Stimulated activated CD4-positive, alpha-beta T cell treated with anti-CD3 and anti-CD28 coated beads, Interleukin-2, amount 100 ng/mL, for 48 hours (primary cell): ENCODE results near the gene SMIM41.
A peak's percentile ranks its signal among the peaks of the same experiment; 100 is the strongest.
"Not testable (repeated sequence)": the region's sequence is repeated elsewhere in the genome, so short reads cannot be mapped to it uniquely, and the experiment has no call there.

Experiments used
- DNase-seq, 2 donors: peaks; one replicate each; pipeline ENCODE4 v3.0.0-alpha.2; 2020

Gene SMIM41

GRCh38 chr12:52086366-52086765, 6.9 kb downstream of the SMIM41 start:
- no peak for DNase-seq

GRCh38 chr12:52086944-52087835, 7.7 kb downstream of the SMIM41 start:
- no peak for DNase-seq

DNA sequence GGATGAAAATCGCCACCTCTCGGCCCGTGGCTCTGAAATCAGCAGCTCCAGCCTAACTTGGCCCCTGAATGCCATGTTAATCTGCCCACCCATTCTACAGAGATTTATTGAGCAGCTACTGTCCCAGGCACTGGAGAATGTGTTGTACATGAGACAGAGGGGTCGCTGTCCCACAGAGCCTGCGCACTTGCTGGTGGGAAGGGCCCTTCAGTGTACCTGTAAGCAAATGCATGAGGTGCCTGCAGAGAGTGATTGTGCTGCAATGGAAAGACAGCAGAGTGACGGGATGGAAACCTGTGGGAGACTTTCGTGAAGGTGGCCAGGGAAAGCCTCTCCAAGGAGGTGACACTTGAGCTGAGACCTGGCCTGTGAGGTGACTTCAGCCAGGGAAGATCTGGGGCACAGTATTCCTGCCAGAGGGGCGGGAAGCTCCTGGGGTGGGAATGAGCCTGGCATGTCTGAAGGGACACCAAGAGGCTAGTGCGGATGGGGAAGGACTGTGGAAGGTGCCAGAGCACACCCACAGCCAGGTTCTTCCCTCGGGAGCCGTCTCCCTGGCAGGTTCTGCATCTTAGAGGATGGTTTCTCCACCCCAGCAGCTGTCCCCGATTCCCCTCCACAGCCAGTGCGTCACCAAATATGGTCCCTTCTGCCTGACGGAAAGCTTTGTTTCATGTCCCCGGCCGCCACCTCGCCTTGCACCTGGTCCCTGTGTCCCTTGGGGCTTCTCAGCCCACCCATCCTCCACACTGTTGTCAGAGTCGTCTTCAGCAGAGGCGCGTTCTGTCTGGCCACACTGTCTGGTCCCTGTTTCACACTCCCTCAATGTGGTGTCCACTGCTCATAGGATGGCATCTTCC, 8.7 kb downstream of the SMIM41 start:
- DNase-seq: no peak

DNA sequence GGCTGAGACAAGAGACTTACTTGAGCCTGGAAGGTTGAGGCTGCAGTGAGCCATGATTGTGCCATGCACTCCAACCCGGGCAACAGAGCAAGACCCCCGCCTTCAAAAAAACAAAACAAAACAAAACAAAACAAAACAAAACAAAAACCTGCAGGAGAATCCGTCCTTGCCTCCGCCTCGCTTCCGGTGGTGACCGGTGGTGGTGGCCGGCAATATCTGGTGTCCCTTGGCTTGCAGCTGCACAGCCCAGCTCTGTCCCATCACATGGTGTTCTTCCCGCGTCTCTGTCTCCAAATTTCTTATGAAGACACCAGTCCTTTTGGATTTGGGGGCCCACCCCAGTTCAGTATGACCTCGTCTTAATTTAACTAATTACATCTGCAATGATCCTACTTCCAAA, 10.0 kb downstream of the SMIM41 start:
- DNase-seq: no peak

GRCh38 chr12:52090291-52090690, 10.8 kb downstream of the SMIM41 start:
- DNase-seq: no peak

DNA sequence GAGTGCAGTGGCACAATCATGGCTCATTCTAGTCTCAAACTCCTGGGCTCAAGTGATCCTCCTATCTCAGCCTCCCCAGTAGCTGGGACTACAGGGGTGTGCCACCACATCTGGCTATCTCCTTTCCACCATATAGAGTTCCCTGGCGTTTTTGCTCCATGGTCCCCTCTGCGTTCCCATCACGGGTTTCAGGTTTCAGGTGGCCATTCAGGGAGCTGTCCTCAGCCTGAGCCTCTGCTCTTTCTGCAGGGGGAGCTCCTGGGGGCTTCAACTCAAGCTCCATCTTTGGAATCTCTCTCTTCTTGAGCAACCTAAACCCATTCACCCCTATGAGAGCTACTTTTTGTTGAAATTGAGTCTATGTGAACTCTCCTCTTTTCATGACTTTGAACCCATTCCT, 11.6 kb downstream of the SMIM41 start:
- DNase-seq: no peak

- no peak for DNase-seq
Observed at GRCh38 chr12:52091869-52092268, 12.4 kb downstream of the SMIM41 start.

GRCh38 chr12:52093346-52093745, 13.8 kb downstream of the SMIM41 start:
- no peak for DNase-seq

- DNase-seq: no peak
Observed at GRCh38 chr12:52096332-52097044, 17.0 kb downstream of the SMIM41 start.

DNA sequence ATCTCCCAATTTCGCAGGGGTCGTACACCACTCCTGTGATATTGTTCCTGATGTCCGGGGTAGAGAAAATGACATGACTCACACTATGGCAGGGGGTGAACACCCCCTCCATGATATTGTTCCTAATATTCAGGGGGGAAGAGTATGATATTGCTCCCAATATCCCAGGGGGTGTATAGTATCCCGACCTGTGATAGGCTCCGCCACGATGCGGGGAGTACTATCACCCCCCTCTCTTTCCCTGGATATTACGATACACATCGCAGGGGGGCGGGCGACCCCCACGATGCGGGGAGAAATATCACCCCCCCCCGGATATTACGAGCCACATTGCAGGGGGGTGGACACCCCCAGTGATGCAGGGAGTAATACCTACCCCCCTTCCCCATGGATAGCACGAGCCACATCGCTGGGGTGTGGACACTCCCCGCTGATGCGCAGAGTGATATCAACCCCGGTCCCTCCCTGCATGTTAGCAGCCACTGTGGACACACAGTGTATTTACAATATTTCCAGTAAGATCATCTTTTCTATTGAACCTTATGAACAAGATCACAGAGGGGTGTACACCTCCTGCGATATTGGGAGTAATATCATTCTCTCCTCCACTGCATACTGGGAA, 17.7 kb downstream of the SMIM41 start:
- no peak for DNase-seq

DNA sequence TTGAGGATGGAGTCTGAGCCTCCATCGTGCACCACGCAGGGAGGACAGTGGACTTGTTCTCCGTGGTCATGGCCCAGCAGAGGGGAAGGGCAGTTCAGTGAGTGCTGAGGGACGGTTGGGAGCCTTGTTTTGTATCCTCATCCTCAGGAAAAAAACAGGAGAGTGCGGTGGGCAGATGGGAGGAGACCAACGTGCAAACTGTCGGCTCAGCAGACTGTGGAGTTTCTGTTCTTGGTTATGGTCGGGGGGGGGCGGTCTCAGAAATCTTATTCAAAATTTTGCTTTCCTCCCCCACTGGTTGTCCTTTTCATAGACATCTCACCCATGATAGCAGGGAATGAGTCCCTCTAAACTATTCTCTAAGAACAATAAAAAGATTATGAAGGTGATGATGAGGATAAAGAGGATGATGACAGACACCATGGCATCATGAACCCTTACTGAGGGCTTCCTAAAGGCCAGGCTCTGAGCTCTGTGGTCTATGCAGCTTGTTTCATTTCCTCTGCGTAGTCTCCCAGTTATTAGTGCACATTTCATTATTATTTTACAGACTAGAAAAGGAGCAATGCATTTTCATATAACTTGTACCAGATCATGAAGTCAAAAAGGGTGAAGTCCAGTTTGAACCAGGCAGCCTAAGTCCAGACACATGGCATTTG, 25.1 kb downstream of the SMIM41 start:
- not testable (repeated sequence) for DNase-seq

GRCh38 chr12:52116222-52117125, 37.0 kb downstream of the SMIM41 start:
- peak; percentile 40 to 45 for DNase-seq

DNA sequence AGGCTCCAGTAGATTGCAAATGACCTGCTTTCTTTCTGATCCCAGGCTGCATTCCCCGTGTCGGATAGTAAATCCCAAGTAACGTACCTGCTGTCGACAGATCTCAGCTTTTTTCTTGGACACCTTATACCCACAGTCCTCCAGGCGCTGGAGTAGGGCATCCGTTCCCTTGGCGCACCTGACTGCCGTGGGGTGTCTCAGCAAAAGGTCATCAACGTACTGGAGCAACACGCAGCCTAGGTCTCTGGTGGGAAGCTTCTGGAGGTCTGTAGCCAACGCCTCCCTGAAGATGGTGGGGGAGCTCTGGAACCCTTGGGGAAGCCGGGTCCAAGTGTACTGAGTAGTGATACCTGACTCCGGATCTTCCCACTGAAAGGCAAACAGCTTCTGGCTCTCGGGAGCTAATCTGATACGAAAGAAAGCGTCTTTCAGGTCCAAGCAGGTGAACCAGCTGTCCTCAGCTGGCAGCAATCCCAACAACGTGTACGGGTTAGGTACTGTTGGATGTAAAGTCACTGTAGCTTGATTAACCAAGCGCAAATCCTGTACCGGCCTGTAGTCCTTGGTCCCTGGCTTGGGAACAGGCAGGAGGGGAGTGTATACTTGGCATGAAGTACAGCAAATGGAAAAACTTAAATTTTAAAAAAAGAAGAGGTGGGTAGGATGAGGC, 38.4 kb downstream of the SMIM41 start:
- not testable (repeated sequence) for DNase-seq

- peak in 1 of 2 donors; percentile 37 for DNase-seq
Observed at GRCh38 chr12:52119398-52120254, 40.1 kb downstream of the SMIM41 start.

- no peak for DNase-seq
Observed at GRCh38 chr12:52120951-52121823, 41.7 kb downstream of the SMIM41 start.

- peak; percentile 68 to 69 for DNase-seq
Observed at GRCh38 chr12:52121824-52122539, 42.5 kb downstream of the SMIM41 start.

GRCh38 chr12:52122540-52122871, 43.0 kb downstream of the SMIM41 start:
- DNase-seq: no peak

- DNase-seq: no peak
Observed at GRCh38 chr12:52122904-52123303, 43.4 kb downstream of the SMIM41 start.
